GM12892 (cell line): ENCODE results near the gene HSH2D.

Experiments used
- DNase-seq: peaks from one replicate; pipeline ENCODE4 v3.0.0; 2011; ENCODE audit not compliant: insufficient read length
- FAIRE-seq: peaks from 2 replicates; lab custom pipeline; 2011; peaks lifted over from hg19 to GRCh38; lab: Jason Lieb, UNC
- POLR2A ChIP-seq: IDR thresholded peaks from 2 replicates; pipeline ENCODE4 v1.6.1; 2011; ENCODE audit warnings: low read depth, low read length, control low read depth
- POLR2AphosphoS5 ChIP-seq: IDR thresholded peaks from 2 replicates; pipeline ENCODE4 v1.6.1; 2011; ENCODE audit warnings: low read depth, low read length, control low read depth
- TAF1 ChIP-seq: IDR thresholded peaks from 2 replicates; pipeline ENCODE4 v1.6.1; 2011; ENCODE audit warnings: low read depth, mild to moderate bottlenecking, control low read depth, low read length, borderline replicate concordance

Gene HSH2D

DNA sequence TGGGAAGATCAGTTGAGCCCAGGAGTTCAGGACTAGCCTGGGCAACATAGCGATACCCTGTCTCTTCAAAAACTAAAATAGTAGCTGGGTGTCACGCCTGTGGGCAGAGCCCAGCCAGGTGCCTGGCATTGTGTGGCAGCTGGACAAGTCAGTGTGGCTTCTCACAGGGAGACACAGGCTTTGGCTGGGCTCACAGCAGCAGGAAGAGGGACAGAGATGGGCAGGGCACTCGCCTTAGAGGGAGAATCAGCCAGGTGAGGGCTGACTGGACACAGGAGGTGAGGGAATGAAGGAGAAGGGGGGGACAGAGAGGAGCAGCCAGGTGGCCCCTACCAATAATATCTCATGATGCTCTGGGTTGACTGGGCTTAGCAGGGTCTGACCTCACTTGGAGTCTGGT is 45.0 kb downstream of the HSH2D start:
- no peak for FAIRE-seq
- TF ChIP-seq POLR2AphosphoS5 (no peak), TAF1 (no peak), POLR2A (no peak; the same call in 1 of the 2 replicates)
- no peak for DNase-seq

DNA sequence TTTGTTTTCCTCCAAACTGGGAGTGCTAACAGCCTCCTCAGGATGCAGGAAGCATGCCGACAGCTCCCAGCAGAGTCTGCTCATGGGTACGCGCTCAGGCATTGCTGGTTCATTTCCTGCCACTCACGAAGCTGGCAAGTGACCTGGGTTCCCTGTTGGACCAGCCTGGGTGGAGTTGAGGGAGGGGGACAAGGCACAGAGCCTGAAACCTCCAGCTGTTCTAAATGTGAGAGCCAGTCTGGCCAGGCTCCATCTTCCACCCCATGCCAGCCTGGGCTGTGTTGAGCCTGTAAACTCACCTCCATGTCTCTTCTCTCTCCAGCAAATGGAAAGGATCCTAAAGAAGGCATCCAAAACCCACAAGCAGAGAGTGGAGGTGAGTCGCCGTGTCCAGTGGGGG is 46.7 kb downstream of the HSH2D start:
- DNase-seq (no peak), FAIRE-seq (no peak)
- TF ChIP-seq POLR2A (no peak), TAF1 (no peak), POLR2AphosphoS5 (no peak)

DNA sequence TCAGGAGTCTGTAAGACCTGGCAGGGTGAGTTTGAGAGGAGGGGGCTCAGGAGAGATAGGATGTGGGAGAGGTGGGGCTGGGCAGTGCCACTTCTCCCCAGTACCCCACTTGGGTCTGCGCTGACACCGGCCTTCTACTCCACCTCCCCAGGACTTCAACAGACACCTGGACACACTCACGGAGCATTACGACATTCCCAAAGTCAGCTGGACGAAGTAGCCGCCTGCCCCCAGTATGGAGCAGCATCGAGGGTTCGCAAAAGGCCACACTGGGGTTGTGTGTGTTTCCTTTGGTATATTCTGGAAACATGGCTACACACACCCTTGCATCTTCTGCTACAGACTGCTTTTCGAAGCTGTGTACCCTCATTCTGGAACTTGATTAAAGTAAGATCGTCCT is 47.3 kb downstream of the HSH2D start:
- DNase-seq (no peak), FAIRE-seq (no peak)
- no peak for TF ChIP-seq POLR2AphosphoS5
- no peak for TF ChIP-seq TAF1
- no peak for TF ChIP-seq POLR2A

DNA sequence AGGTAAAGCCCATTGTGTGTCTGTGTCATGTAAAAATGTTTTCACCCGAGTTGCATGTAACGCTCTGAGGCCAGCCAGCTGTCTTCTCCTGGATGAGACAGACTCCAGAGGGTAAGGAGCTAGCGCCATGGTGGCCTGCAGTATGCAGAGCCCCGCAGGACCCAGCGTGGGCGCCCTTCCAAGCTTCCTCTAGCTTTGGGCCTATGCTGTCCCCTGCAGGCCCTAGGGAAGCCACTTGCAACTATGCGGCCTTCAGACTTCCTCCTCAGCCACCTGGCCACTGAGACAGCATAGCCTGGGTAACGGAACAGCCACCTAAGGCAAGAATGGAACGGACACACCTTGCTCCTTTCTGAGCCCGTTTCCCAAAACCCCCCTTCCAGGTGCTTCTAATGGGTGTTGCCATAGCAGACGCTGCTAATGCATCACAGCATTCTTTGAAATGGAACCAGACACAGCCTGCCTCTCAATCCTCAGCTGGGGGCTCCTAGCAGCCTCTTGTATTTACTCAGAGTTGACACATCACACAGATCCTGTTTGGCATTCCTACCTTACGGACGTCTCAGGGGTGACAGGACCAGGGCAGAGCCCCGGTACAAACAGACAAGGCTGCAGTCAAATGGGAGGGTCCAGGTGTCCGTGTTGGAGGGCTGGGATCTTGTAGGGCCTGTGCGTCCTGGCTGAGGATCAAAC is 47.9 kb downstream of the HSH2D start:
- DNase-seq: no peak
- TF ChIP-seq POLR2AphosphoS5: no peak
- TF ChIP-seq TAF1: no peak
- no peak for TF ChIP-seq POLR2A
- FAIRE-seq: no peak

DNA sequence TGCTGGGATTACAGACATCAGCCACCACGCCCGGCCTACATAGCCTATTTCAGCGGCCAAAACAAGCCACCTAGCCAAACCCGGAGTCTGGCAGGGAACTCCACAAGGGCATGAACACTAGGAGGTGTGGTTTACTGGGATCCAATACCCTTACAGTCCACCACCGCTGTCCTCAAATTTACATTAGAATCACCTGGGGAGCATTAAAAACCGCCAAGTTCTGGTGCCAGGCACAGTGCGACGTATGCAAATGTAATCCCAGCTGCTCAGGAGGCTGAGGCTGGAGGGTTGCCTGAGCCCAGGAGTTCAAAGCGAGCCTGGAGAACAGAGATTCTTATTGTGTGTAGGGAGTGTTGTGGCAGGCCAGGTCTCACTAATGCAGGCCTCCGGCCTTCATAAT is 50.0 kb downstream of the HSH2D start:
- TF ChIP-seq POLR2AphosphoS5: no peak
- TF ChIP-seq POLR2A: no peak
- DNase-seq (no peak), FAIRE-seq (no peak)

DNA sequence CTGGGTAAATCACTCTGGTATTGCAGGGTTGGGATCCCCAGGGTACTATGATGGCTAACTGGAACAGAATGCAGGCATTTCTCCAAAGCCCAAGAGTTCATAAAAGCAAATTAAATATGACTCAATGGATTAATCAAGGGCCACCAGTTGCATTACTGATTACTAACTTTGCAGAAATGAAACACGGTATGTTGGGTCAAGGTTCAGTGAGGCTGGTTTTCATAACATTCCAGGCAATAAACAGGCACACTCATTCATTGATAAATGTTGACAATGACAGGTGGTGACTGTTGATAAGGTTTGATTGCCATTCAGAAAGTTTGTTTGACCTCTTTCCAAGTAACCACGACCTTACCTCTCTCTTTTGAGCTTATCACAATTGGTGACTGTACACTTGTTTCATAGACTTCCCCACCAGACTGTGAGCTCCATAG is 53.7 kb downstream of the HSH2D start:
- DNase-seq (no peak), FAIRE-seq (no peak)
- TF ChIP-seq POLR2A (no peak), POLR2AphosphoS5 (no peak), TAF1 (no peak)

DNA sequence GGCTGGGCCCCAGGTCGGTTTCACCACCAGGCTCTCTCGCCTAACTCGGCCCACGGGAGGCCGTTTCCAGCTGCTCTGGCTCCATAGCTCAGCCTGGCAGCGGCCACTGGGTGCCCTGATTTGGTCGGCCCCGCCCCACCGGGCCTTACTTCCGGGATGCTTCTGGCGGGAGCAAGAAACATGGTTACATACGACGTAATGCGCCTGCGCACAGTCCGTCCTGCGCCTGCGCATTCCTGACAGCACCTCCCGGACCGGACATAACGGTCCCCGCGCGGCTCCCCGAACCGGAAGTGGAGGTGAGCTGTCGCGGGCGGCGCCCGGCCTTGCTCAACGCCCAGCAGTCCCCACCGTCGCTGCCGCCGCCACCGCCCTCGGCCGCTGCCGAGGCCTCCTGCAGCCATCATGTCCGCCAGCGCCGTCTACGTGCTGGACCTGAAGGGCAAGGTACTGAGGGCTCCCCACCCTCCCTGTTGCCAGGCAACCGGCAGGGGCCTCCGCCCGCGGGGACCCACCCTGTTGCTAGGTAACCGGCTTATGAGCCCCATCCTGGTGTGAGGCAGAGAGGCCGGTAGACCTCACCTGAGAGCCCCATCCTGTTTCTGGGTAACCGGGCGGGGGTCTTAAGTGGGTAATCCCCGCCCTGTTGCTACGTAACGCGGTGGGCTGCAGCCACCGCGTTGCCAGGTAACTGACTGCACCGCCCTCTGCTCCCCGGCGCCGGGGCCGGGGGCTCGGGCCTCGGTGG is 54.3 kb downstream of the HSH2D start, which contains the start of gene AP1M1:
TSS of gene AP1M1 (plus strand) at position 290 of the 748 bp plus-strand sequence. CDS start at position 406, 116 bp downstream.
- DNase-seq (peak; percentile 99), FAIRE-seq (peak; percentile 96)
- peak; percentile 81 for TF ChIP-seq POLR2A
- peak; percentile 71; the same call in 1 of the 2 replicates for TF ChIP-seq TAF1
- peak; percentile 73 for TF ChIP-seq POLR2AphosphoS5

DNA sequence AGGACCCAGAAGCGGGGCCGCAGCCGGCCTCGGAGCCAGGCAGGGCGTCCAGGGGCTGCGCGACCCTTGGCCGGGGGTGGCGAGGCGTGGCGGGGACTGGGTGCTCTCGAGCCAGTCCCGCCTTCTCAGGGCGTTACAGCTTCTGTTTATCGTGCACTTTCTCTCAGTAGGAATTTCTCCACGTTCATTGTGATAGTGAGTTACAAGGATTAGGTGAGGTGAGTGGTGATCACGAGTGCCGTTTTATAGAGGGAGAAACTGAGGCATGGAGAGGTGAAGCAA is 54.8 kb downstream of the HSH2D start:
- no peak for DNase-seq
- FAIRE-seq: no peak
- no peak for TF ChIP-seq TAF1
- no peak for TF ChIP-seq POLR2A
- no peak for TF ChIP-seq POLR2AphosphoS5

DNA sequence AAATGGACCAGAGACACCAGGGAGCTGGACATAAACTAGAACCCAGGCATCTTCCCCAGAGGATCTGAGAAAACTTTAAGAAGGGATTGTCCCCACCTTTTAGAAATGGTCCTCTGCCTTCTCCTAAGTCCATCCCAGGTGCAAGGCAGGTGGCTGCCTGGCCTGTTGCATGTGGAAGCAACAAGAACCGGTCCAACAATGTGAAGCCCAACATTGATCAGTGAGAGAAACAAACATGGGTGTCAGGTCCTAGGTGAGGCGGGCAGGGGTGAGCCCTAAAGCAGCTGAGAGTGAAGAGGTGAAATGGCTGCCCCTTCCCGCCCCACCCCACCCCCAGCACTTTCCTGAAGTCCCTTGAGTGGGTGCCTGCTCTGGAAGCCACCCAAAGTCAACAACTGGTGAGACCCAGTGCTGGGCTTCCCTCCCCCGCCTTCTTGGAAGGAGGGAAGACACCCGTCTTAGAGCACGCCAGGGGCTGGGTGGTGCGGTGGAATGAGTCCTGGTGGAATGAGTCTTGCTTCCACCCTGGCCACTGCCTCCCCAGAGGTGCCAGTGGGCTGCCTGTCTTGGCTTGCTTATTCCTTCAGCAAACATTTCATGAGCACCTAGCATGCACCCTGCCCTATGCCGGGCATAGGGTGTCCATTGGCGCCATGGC is 55.9 kb downstream of the HSH2D start:
- DNase-seq: peak; percentile 8
- TF ChIP-seq TAF1: no peak
- TF ChIP-seq POLR2AphosphoS5: no peak
- no peak for TF ChIP-seq POLR2A
- no peak for FAIRE-seq

DNA sequence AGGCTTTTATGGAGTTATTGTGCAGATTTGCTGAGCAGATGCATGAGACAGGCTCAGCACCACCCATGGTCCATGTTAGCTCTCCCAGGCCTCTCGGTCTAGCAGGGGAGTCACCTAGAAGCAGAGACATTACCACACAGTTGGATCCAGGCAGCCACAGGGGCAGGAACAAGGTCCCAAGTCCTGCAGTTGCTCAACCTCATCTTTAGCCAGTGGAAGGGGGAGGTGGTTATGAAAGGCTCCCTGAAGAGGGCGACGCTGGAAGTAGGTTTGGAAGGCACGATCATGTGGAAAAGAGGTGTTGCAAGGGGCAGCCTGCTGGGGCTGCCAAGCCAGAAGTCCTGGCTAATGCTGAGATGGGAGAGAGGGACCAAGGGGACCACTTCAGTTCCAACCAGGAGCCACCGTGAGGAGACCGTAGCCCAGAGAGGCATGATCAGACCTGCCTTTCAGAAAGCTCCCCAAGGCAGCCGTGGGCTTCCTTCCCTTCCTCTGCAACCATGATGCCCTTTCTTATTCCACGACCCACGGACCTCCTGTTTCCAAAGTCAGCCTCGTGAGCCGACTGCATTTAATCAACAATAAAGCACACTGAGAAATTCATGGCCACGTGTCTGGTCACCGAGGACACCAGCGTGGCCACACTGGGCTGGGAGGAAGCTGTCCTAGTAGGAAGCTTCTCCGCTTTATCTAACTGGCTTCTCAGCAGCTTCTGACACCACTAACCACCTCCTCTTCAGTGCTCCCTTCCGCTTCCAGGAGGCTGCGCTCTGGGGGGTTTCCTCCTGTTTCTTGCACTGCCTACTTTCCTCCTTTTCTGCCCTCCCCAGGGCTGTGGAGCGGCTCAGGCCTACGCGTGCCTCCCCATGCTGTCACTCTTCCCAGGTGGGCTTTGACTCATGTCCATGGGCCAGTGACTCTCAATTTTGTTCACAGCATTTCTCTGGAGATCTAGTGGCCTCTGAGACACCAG is 56.8 kb downstream of the HSH2D start:
- FAIRE-seq: no peak
- peak; percentile 16 for DNase-seq

More for the DNA sequence above, 56.8 kb downstream of the HSH2D start:
- TF ChIP-seq POLR2A (no peak), POLR2AphosphoS5 (no peak), TAF1 (no peak)
